GM23248 (cell line): Measurements from ENCODE around the gene GNG2. TPM values are rescaled to one million over a fixed set of nuclear protein-coding genes. Genes with fewer than 3 reads are reported as not detected.

Experiments used
- DNase-seq: peaks from one replicate; pipeline ENCODE4 v3.0.0-alpha.2; 2015
- H2AFZ ChIP-seq: fragments of 200-600 bp; sonication (generic); 2 replicates; pipeline ENCODE4 v1.6.1; 2016; ENCODE audit warnings: antibody characterized with exemption
- H3F3A ChIP-seq: fragments of 200-600 bp; sonication (generic); 2 replicates; pipeline ENCODE4 v1.6.1; 2016; ENCODE audit warnings: mild to moderate bottlenecking, antibody characterized with exemption, mixed run types; ENCODE audit not compliant: insufficient read depth
- H3K27ac ChIP-seq: fragments of 200-600 bp; sonication (generic); 2 replicates; pipeline ENCODE4 v1.5.1; 2016; ENCODE audit warnings: mild to moderate bottlenecking
- H3K27me3 ChIP-seq: fragments of 200-600 bp; sonication (generic); replicated peaks from 2 replicates; pipeline ENCODE4 v1.6.1; 2016; ENCODE audit warnings: mild to moderate bottlenecking; ENCODE audit not compliant: insufficient read depth
- H3K36me3 ChIP-seq: fragments of 200-600 bp; sonication (generic); 2 replicates; pipeline ENCODE4 v1.6.1; 2016; ENCODE audit warnings: low read depth, mild to moderate bottlenecking
- H3K4me1 ChIP-seq: fragments of 200-600 bp; sonication (generic); 2 replicates; pipeline ENCODE4 v1.6.1; 2016; ENCODE audit warnings: mild to moderate bottlenecking; ENCODE audit not compliant: insufficient read depth
- H3K4me2 ChIP-seq: fragments of 200-600 bp; sonication (generic); one replicate; pipeline ENCODE4 v1.6.1; 2016; ENCODE audit warnings: mild to moderate bottlenecking; ENCODE audit not compliant: unreplicated experiment
- H3K4me3 ChIP-seq: fragments of 200-600 bp; sonication (generic); 2 replicates; pipeline ENCODE4 v1.5.1; 2016; ENCODE audit warnings: mild to moderate bottlenecking
- H3K79me2 ChIP-seq: fragments of 200-600 bp; sonication (generic); 2 replicates; pipeline ENCODE4 v1.6.1; 2016; ENCODE audit warnings: mild to moderate bottlenecking; ENCODE audit not compliant: insufficient read depth
- H3K9ac ChIP-seq: fragments of 200-600 bp; sonication (generic); 2 replicates; pipeline ENCODE4 v1.6.1; 2016; ENCODE audit warnings: mild to moderate bottlenecking
- H3K9me2 ChIP-seq: fragments of 200-600 bp; sonication (generic); 2 replicates; pipeline ENCODE4 v1.6.1; 2016; ENCODE audit warnings: mixed run types, mild to moderate bottlenecking, moderate library complexity; ENCODE audit not compliant: insufficient read depth
- H3K9me3 ChIP-seq: fragments of 200-600 bp; sonication (generic); one replicate; pipeline ENCODE4 v1.6.1; 2017; ENCODE audit warnings: low read depth
- H4K20me1 ChIP-seq: fragments of 200-600 bp; sonication (generic); 2 replicates; pipeline ENCODE4 v1.6.0; 2016; ENCODE audit not compliant: insufficient read depth
- EZH2 ChIP-seq: fragments of 200-600 bp; sonication (generic); IDR thresholded peaks from 2 replicates; pipeline ENCODE4 v1.6.1; 2018; ENCODE audit warnings: antibody characterized with exemption, mild to moderate bottlenecking; ENCODE audit not compliant: insufficient read depth, poor library complexity, severe bottlenecking
- EZH2phosphoT487 ChIP-seq: fragments of 200-600 bp; sonication (generic); IDR thresholded peaks from 2 replicates; pipeline ENCODE4 v1.6.1; 2018; ENCODE audit warnings: antibody characterized with exemption, moderate library complexity, mild to moderate bottlenecking, low read depth; ENCODE audit not compliant: insufficient read depth
- WGBS, 2 experiments: methylation state at CpG; one replicate each; pipeline ENCODE4 v1.1.6; 2015 to 2017; ENCODE audit warnings: low lambda C conversion rate in 2 of 2, low coverage in 1 of 2; ENCODE audit errors: missing lambda C conversion rate in 2 of 2; 5-methylcytosine and 5-hydroxymethylcytosine counted together
- in situ Hi-C: fragments of 300-500 bp; cut with MboI; formaldehyde crosslinking; loops from 2 replicates; pipeline ENCODE4 v1.15.0; 2020
- polyA plus RNA-seq: library from polyadenylated mRNA; unstranded; fragments of >200 nt; fragmentation: Nextera tagmentation; extraction: Ambion mirVana; gene quantifications from 2 replicates; pipeline ENCODE4 v1.2.1, GENCODE V29; 2016
- total RNA-seq: library from RNA; depleted of rRNA; stranded (reverse); fragments of >200 nt; shearing (Covaris generic); gene quantifications from 2 replicates; pipeline ENCODE4 v1.2.3, GENCODE V29; 2014

Gene GNG2
- total and polyA plus RNA-seq, 2 experiments from 2014 or later: 13.8 to 16.5 TPM

DNA sequence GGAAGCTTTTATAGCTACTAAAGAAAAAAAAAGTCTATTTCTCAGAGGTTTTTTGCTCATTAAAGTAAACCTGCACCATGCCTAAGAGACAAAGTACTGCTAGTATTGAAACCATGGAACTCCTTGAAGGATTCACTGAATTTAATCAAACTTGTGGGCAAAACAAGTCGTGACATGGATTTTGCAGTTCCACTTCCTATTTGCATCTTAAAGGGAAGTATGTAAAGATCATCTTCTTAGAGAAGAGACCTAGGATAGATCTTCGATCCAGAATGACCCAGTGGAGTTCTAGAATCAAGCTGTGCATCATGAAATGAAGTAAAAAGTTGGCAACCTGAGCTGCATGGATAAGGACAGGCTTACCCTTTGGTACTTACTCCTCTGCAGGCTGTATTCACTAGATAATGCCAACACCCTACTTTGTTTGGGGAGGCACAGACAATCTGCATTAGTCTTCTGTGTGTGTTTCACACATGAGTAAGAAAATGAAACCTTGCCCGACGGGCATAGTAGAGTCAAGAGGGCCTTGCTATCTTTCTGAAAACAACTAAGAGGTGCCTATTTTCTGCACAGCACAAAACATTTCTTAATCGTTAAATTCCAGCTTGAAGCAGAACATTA lies 1.9 kb downstream of the GNG2 start:
- Histone ChIP-seq H3K79me2 (peaks cover 54% of the 10 kb centered on the region), H3K4me3 (peak overlapping the region; percentile 77), H3K9ac (peak overlapping the region; percentile 85), H3K4me1 (peaks cover 27% of the 10 kb centered on the region), H3K27ac (peak overlapping the region; percentile 30), H2AFZ (peak overlapping the region; percentile 89), H3K9me2 (no peaks in the 10 kb centered on the region), H3F3A (peaks cover 33% of the 10 kb centered on the region), H3K9me3 (no peaks in the 10 kb centered on the region), H3K27me3 (no peaks in the 10 kb centered on the region), H3K4me2 (peak overlapping the region; percentile 94), H3K36me3 (no peaks in the 10 kb centered on the region), H4K20me1 (no peaks in the 10 kb centered on the region)
- no peak for TF ChIP-seq EZH2phosphoT487
- no peak for TF ChIP-seq EZH2
- in situ Hi-C loops: no loop called here
- peak; percentile 48 for DNase-seq
- WGBS, 2 experiments: 32 to 45% methylated on average over 5 of the region's 5 CpGs

DNA sequence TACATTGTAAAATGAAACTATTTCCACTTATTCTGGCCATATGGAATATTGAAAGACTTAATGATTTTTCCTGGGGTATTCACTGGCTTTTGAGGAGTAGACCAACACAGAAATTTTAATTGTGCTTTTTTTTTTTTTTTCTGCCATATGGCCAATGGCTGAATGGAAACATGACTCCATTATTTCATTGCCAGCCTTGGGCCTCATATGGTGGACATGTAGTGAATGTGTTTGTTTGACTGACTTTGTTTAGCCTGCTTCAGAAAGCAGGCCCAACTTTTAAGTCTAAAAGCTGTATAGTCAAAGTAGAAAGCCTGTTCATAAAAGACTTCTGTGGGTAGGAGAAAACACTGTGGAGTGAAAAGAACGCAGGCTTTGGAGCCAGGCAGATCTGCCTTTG lies 2.4 kb downstream of the GNG2 start:
- peak overlapping the region; percentile 89 for H2AFZ ChIP-seq
- WGBS, 2 experiments: 100% methylated on average over 1 of the region's 1 CpG
- H3F3A ChIP-seq: peaks cover 33% of the 10 kb centered on the region
- no peak for DNase-seq
- TF ChIP-seq EZH2phosphoT487: no peak
- no peak for TF ChIP-seq EZH2
- no peaks in the 10 kb centered on the region for H3K9me2 ChIP-seq
- in situ Hi-C loops: no loop called here
- H3K27ac ChIP-seq: peak overlapping the region; percentile 30
- H3K4me2 ChIP-seq: peak overlapping the region; percentile 94
- H3K36me3 ChIP-seq: no peaks in the 10 kb centered on the region
- no peaks in the 10 kb centered on the region for H3K27me3 ChIP-seq
- peak overlapping the region; percentile 77 for H3K4me3 ChIP-seq
- peak overlapping the region; percentile 85 for H3K9ac ChIP-seq
- H3K4me1 ChIP-seq: peaks cover 27% of the 10 kb centered on the region
- no peaks in the 10 kb centered on the region for H4K20me1 ChIP-seq
- H3K9me3 ChIP-seq: no peaks in the 10 kb centered on the region
- H3K79me2 ChIP-seq: peaks cover 60% of the 10 kb centered on the region

DNA sequence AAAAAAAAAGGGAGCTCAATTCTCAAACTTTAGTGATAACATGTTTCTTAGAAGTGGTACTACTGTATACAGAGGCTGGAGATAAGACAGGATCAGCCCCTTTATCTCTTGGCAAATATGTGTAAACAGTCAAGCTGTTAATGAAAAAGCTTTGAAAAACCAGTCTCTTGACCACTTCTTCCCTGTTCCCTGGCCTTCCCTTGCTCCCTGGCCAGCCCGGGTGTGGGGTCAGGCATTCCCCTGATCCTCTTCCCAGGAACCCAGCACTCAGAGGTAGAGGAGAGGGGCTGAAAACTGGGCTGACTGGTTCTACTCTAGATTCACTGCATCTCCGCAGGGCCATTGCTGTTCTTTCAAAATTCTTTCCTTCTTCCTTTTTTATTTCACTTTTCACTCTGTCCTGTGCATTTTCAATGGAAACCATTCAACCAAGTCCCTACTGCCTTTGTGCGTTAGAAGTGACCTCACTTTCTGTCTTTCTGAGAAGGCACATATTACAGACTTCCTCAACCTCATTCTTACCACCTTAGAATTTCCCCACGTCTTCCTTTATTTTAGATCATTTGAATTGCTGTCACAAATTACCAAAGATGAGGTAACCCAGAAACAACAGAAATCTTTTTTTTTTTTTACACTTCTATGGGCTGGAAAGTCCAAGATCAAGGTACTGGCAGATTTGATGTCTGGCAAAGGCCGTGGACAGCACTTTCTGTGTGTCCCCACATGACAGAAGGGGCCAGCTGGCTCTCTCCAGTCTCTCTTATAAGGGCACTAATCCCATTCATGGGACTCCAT lies 5.7 kb downstream of the GNG2 start:
- Histone ChIP-seq H3K27ac (no peak overlapping the region), H2AFZ (no peak overlapping the region), H4K20me1 (no peaks in the 10 kb centered on the region), H3K79me2 (peaks cover 86% of the 10 kb centered on the region), H3K36me3 (no peaks in the 10 kb centered on the region), H3K9me3 (no peaks in the 10 kb centered on the region), H3K4me1 (peaks cover 22% of the 10 kb centered on the region), H3K9me2 (no peaks in the 10 kb centered on the region), H3K4me2 (no peak overlapping the region), H3F3A (peaks cover 20% of the 10 kb centered on the region), H3K9ac (no peak overlapping the region), H3K4me3 (no peak overlapping the region), H3K27me3 (no peaks in the 10 kb centered on the region)
- WGBS, 2 experiments: 70 to 75% methylated on average over 5 of the region's 5 CpGs
- no peak for TF ChIP-seq EZH2phosphoT487
- TF ChIP-seq EZH2: no peak
- DNase-seq: no peak
- in situ Hi-C loops: no loop called here

DNA sequence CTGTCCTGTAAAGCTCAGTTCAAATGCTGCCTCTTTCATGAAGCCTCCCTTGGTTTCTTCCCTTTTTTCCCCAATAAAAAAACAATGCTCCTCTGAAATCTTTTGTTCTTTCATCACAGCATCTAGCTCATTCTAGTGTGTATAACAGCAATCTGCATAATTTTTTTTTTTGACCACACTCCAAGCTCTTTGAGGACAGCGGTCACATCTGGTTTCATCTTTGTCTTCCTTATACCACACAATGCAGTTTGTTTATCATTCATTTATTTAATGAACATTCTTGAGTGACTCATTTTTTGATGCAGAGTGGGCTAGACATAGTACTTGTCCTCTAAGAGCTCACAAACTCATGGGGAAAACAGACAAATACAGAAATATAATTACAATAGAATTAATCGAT lies 7.3 kb downstream of the GNG2 start:
- Histone ChIP-seq H2AFZ (no peak overlapping the region), H3K79me2 (peaks cover 83% of the 10 kb centered on the region), H4K20me1 (no peaks in the 10 kb centered on the region), H3K4me2 (no peak overlapping the region), H3K4me3 (no peak overlapping the region), H3K27me3 (no peaks in the 10 kb centered on the region), H3K9me2 (no peaks in the 10 kb centered on the region), H3K4me1 (peaks cover 11% of the 10 kb centered on the region), H3F3A (peaks cover 12% of the 10 kb centered on the region), H3K36me3 (no peaks in the 10 kb centered on the region), H3K27ac (no peak overlapping the region), H3K9me3 (no peaks in the 10 kb centered on the region), H3K9ac (no peak overlapping the region)
- DNase-seq: no peak
- in situ Hi-C loops: no loop called here
- TF ChIP-seq EZH2phosphoT487 (no peak), EZH2 (no peak)
- 72 to 75% methylated on average over 2 of the region's 2 CpGs for WGBS, 2 experiments
